Midbrain (tissue), 1 donor: Measurements from ENCODE around the gene COL15A1.
"Not testable (repeated sequence)": the region's sequence is repeated elsewhere in the genome, so short reads cannot be mapped to it uniquely, and the experiment has no call there.

ENCODE experiments used
- DNase-seq: peaks from one replicate; lab custom pipeline; 2025; lab: John Stamatoyannopoulos, UW

The COL15A1 gene

DNA sequence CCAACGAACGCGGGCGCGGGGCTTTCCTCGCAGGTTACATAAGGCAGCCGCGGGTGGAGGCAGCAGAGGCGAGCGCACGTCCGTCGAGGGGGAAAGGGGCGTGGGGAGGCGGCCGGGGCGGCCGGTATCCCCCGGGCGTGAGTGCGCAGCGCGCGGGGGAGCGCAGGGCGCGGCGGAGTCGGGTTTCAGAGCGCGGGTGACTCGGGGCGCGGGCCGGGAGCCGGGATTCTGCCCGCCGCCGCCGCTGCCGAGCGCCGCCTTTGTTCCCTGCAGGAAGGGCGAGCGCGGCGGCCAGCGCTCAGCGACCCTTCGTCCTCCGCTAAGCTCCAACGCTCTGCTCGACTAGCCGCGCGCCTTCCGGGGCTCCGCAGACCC is at the start of gene COL15A1:
COL15A1 (plus strand) TSS at position 226 of the 375 bp plus-strand sequence. CDS start 155 bp downstream, outside the sequence.
- no peak for DNase-seq

DNA sequence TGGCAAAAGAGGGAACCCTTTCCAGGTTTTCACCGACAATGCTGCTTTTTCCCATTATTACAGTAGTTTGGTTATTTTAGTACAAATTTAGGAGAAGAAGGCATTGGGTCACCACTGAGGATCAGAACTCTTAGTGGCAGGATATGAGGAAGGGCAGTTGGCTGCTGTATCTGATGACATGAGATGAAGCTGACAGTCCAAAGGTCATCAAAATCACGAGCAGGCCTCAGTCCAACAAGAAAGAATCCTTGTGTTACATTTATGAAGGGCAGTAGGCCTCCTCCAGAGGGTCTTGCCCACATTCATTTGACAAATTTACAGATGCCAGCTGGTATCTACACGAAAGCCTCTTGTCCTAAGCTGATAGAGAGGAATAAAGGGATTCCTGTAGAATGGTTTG is 49.5 kb upstream of the COL15A1 start:
- DNase-seq, result no peak

DNA sequence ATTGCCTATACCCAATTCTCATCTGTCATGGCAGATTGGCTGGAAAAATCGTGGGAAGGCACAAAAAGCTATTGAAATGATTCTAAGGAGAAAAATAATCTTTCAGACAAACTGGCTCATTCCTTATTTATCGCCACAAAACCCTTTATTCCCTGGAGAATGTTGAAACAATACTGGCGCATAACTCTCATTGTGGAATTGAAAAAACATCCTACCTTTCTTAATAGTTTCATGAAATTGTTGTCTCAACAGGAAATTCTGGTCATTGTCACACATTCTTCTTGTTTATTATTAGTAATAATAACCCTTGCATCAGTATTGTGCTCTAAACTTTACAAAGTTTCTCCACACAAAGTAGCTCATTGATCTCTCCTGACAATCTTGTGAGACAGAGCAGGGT is 48.9 kb upstream of the COL15A1 start:
- DNase-seq, result no peak

DNA sequence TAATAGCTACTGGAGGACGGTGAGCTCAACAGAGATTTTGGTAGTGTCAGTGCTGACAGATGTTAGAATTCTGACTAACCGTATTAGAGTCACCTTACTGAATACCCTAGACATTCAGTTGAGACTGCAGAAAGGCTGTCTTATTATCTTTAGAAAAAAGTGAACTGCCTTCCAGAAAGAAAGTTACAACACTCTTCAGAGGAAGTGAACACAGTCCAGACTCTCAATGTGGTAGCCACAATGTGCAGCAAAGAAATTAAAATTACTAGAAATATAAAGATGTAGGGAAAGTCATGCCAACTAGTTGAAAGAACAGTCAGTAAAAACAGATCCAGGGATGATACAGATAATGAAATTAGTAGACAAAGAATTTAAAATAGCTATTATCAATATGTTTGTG is 47.1 kb upstream of the COL15A1 start:
- no peak for DNase-seq

DNA sequence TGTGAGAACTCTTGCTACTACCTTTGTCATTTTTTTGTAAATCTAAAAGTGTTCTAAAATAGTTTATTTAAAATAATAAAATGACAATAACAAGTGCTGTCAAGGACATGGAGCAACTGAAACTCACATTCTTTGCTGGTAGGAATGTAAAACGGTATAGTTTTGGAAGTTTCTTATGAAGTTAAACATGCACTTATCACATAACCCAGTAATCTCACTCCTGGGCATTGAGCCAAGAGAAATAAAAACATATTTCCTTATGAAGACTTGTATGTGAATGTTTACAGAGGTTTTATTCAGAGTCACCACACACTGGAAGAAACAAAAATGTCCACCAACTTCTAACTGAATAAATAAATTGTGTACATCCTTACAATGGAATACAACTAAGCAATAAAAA is 46.0 kb upstream of the COL15A1 start:
- DNase-seq, result no peak

DNA sequence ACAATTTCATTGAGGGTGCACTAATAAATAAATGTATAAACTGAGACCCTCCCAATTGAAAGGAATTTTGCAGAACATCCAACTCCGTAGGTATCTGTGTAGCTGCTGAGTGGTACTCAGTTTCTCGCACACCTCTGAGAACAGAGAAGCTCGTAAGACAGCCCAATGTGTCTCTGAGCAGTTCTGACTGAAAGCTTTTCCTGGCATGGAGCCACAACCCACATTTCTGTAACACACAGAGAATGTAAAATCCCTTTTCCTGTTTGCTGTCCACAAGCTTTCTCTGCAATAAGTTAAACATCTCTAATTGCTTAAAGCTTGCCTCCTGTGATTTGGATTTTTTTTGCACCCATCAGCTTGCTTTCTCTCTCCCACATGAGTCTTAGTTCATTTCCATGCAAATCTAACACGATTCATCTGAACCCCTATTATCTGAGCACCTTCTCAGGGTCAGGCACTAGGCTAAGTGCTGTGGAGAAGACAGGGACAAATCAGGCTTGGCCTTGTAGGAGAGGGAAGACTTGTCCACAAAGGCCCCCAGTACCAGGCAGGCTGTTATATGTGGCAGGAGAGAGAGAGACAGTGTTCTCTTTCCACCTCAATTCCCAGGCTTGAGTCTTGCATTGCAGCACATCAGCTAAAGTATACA is 44.2 kb upstream of the COL15A1 start:
- no peak for DNase-seq

- DNase-seq, result no peak
Measured at GRCh38 chr9:98900244-98900643, 43.5 kb upstream of the COL15A1 start.

GRCh38 chr9:98900725-98901124 is 43.0 kb upstream of the COL15A1 start:
- no peak for DNase-seq

- not testable (repeated sequence) for DNase-seq
Measured at GRCh38 chr9:98901843-98902242, 41.9 kb upstream of the COL15A1 start.

GRCh38 chr9:98902516-98902915 is 41.2 kb upstream of the COL15A1 start:
- DNase-seq, result no peak

GRCh38 chr9:98902925-98903324 is 40.8 kb upstream of the COL15A1 start:
- DNase-seq, result no peak

DNA sequence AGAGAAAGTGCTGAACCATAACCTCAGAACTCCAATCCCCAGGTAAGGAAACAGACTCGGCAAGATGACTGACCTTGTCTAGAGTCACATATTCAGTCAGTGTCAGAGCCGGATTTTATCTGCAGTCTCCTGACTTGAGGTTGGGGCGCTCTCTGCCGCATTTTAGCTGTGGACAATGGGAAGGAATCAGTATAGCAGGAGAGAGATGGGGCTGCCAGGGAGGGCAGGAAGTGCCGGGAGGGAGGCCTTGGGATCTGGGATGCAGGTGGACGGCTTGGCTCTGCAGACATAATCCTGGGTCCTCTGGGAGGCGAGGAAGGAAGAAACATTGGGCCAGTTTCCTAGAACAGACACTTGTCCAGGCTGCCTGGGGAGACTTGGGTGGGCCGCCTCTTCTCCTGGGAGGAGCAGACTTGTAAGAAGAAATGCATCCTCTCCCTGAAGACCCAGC is 39.7 kb upstream of the COL15A1 start:
- DNase-seq, result no peak

GRCh38 chr9:98905015-98905414 is 38.7 kb upstream of the COL15A1 start:
- no peak for DNase-seq

- no peak for DNase-seq
Measured at GRCh38 chr9:98906273-98907040, 37.2 kb upstream of the COL15A1 start.

DNA sequence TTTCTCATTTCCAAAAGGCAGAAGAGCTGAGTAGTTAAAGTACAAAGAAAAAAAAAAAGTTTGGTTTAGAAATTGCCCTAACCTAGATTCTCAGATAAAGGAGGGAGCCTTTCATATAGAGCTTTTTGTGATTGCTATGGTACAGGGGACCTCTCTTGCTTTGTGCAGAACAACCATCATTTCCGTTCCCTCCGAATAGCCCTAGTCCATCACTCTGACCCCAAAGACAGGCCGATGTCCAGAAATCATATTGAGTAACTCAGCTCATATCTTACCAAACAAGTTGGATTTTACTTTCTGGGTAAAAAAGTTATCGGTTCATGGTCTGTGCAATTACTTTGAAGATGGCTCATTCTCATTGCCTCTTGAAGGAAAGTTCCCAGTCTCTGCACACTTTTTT is 36.7 kb upstream of the COL15A1 start:
- no peak for DNase-seq

DNA sequence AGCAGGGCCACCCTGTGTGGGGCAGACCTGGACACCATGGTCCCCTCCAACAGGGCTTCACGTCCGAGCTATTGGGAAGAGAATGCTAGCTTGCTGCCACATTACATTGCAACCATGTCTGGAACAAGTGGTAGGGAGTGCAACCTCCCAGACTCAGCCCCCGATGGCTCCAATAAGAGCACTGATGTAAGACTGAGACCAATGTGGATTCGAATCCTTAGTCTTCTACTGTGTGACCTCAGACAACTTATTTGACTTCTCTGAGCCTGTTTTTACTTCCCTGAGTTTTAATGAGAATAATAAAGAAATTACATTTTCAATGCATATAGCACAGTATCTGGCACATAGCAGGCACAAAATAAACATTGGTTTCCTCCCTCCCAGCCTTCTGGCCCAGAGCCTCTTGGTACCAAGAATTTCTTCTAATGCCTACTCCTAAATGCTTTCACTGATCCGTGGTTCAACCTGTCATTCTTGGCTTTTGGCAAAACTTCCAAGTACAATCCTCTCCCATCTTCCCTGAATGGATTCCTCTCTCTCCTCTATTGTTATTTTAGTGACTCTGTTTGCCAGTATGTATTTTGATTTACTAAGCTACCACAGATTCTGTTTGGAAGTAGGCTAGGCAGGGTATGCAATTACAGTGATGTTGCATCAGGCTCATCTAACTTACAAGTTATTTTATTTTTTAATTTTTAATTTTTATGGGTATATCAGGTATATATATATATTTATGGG is 34.6 kb upstream of the COL15A1 start:
- no peak for DNase-seq

DNA sequence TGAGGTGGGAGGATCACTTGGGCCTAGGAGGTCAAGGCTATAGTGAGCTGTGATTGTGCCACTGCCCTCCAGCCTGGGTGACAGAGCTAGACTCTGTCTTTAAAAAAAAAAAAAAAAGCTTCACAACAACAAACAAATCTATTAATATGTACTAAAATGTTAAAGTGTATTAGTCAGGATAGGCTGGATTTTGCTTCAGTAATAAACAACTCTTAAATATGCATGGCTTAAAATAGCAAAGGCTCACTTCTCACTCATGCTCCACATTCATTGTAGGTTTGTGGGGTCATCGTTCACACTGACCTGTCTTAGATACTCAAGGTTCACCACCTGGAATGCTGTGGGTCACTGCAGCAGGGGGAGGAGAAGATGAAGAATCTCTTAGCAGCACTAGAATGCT is 33.8 kb upstream of the COL15A1 start:
- DNase-seq, result no peak

DNA sequence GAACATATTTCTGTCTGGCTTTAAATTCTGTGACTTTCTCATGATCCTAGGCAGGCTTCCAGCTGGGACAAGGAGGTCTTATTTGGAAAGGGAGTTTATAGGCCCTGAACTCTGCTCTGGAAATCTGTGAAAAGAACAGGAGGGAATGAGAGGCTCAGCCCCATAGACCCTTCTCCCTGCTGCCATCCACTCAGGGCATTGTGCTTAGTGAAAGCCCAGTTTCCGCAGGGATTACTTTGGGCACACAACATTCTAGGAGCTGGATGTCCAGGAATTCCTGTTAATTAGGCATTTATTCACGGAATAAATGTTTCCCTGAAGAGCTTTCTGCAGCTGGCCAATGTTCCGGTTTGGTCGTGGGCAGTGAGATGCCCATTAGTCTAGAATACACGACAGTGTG is 32.7 kb upstream of the COL15A1 start:
- no peak for DNase-seq

DNA sequence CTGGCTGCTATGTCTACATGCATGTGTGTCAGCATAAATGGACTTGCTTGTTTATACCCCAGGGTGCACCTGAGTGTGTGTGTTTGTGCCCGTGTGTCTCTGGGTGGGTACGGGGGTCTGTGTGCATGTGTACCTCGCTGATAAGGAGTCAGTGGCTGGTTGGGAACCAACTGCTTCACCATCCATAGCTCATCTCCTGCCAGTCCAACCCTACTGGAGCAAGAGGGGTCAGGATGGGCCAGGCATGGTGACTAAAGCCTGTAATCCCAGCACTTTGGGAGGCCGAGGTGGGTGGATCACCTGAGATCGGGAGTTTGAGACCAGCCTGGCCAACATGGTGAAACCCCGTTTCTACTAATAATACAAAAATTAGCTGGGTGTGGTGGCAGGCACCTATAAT is 32.0 kb upstream of the COL15A1 start:
- not testable (repeated sequence) for DNase-seq

GRCh38 chr9:98912450-98912849 is 31.3 kb upstream of the COL15A1 start:
- DNase-seq, result no peak

DNA sequence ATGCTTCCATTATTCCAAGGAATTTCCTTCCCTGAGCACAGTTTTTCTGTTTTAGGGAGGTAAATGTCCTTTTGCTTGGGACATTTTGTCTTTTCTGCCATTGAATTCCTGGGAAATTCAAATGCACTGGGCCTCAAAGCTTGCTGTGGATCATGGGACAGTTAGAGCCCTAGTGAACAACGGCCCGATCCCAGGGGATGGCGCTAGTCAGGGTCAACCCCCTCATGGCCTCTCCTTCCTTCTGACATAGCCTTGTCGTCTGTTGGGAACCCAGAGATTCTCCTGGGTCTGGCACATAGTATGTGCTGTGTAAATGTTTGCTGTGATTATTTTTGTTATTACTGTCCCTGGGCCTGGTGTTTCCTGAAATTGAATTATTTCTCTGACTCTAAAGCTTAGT is 30.7 kb upstream of the COL15A1 start:
- DNase-seq, result no peak

- no peak for DNase-seq
Measured at GRCh38 chr9:98913705-98914104, 30.0 kb upstream of the COL15A1 start.

GRCh38 chr9:98915599-98915998 is 28.1 kb upstream of the COL15A1 start:
- DNase-seq, result no peak
